Esophagus squamous epithelium (tissue), 4 donors: Measurements from ENCODE around the gene TSC22D1.

Experiments
- CTCF ChIP-seq, 6 experiments: fragments of 450-650 bp in 4 of 6; fragments of 200-600 bp in 2 of 6; sonication (generic) in 2 of 6; IDR thresholded peaks; one replicate each; pipeline ENCODE4 v1.5.1; 2016 to 2019; ENCODE audit warnings: antibody characterized with exemption in 6 of 6, mild to moderate bottlenecking in 4 of 6, moderate library complexity in 4 of 6
- POLR2A ChIP-seq, 4 donors: fragments of 450-650 bp; IDR thresholded peaks; one replicate each; pipeline ENCODE4 v1.6.1; 2017; ENCODE audit warnings: antibody characterized with exemption in 4 of 4, mild to moderate bottlenecking in 4 of 4, moderate library complexity in 3 of 4

GRCh38 chr13:44555207-44555606 is 20.9 kb downstream of the TSC22D1 start:
- TF ChIP-seq CTCF (IDR thresholded peaks at IDR 0.05): no peak
- no peak for TF ChIP-seq POLR2A (IDR thresholded peaks at IDR 0.05)
